PFSK-1 (cell line): ENCODE measurements around the gene TRPC6.

ENCODE experiments used
- FOXP2 ChIP-seq: optimal IDR thresholded peaks from 2 replicates; pipeline ENCODE3; 2011; ENCODE audit warnings: borderline replicate concordance, control low read depth, inconsistent platforms; ENCODE audit not compliant: insufficient read depth; ENCODE audit errors: extremely low read length, extremely low read depth
- POLR2AphosphoS5 ChIP-seq: IDR thresholded peaks from 2 replicates; pipeline ENCODE4 v1.6.1; 2012; ENCODE audit warnings: low read depth, mild to moderate bottlenecking, control low read depth, low read length, moderate library complexity
- SIN3A ChIP-seq: IDR thresholded peaks from 2 replicates; pipeline ENCODE4 v1.6.1; 2012; ENCODE audit warnings: mild to moderate bottlenecking, low read length, moderate library complexity, borderline replicate concordance; ENCODE audit not compliant: insufficient read depth
- TAF1 ChIP-seq: IDR thresholded peaks from 2 replicates; pipeline ENCODE4 v1.6.1; 2012; ENCODE audit warnings: low read length, control low read depth, borderline replicate concordance; ENCODE audit not compliant: insufficient read depth
- TF ChIP-seq, protein P1 (sequence below), 2 experiments: IDR thresholded peaks; 2 replicates each; pipeline versions ENCODE4 v1.6.1 to v1.8.0; 2011 to 2012; ENCODE audit warnings: low read depth in 2 of 2, low read length in 2 of 2, control low read depth in 1 of 2, inconsistent platforms in 1 of 2, mild to moderate bottlenecking in 1 of 2, moderate library complexity in 1 of 2; ENCODE audit not compliant: insufficient read depth in 1 of 2

TRPC6 gene

DNA sequence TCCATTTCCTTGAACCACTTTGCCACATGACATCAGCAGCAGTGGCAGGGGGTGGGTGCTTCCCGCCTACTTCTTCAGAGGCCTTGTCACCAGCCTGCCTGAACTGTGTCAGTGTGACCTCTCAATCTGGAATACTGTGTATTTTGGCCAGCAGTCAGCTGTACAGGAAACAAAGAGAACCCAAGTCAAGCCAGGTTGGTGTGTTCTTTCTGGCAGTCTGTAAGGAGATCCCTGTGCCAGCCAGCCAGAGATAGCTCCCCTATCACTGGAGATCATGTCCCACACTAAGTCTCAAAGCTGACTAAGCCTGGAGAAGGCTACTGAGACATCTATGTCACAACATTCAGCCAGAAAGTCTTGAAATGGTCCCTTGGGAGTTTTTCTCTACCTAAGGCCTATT lies 142.1 kb downstream of the TRPC6 start:
- TF ChIP-seq POLR2AphosphoS5, result no peak
- TF ChIP-seq TAF1, result no peak

DNA sequence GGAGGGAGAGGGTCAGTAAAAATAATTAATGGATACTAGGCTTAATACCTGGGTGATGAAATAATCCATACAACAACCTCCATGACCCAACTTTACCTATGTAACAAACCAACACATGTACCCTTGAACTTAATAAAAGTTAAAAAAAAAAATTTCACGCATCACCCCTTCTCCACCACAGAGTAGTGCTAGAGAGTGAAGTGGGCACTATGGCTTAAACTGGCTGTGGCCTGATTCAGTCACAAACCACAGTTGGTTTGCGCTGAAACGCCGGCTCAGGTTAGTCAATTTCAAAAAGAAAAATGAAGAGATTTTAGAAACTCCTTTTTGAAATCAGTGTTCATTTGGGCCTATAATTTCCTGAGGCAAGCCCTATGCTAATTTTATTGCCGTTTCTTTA lies 144.3 kb downstream of the TRPC6 start:
- no peak for TF ChIP-seq POLR2AphosphoS5
- TF ChIP-seq SIN3A, result no peak
- TF ChIP-seq, protein P1, sequence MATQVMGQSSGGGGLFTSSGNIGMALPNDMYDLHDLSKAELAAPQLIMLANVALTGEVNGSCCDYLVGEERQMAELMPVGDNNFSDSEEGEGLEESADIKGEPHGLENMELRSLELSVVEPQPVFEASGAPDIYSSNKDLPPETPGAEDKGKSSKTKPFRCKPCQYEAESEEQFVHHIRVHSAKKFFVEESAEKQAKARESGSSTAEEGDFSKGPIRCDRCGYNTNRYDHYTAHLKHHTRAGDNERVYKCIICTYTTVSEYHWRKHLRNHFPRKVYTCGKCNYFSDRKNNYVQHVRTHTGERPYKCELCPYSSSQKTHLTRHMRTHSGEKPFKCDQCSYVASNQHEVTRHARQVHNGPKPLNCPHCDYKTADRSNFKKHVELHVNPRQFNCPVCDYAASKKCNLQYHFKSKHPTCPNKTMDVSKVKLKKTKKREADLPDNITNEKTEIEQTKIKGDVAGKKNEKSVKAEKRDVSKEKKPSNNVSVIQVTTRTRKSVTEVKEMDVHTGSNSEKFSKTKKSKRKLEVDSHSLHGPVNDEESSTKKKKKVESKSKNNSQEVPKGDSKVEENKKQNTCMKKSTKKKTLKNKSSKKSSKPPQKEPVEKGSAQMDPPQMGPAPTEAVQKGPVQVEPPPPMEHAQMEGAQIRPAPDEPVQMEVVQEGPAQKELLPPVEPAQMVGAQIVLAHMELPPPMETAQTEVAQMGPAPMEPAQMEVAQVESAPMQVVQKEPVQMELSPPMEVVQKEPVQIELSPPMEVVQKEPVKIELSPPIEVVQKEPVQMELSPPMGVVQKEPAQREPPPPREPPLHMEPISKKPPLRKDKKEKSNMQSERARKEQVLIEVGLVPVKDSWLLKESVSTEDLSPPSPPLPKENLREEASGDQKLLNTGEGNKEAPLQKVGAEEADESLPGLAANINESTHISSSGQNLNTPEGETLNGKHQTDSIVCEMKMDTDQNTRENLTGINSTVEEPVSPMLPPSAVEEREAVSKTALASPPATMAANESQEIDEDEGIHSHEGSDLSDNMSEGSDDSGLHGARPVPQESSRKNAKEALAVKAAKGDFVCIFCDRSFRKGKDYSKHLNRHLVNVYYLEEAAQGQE (IDR thresholded peaks at IDR 0.05; ENCODE audit: insufficient read depth in 1 of 2, low read depth in 2 of 2, low read length in 2 of 2), result no peak

DNA sequence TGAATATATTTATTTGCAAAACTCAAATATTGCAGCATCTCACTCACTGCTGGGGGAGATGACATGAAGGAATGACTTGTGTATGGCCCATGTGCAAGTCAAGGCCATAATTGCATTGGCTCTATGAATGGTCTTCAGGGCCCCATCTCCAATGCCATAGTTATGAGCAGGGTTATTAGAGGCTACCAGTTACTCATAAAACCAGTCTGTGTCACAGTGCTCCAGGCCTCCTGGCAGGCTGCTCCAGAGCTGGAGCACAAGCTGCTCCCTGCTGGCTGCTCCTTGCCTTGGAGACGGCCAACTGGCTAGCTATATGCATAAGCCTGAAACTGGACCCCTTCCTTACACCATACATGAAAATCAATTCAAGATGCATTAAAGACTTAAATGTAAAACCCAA lies 145.7 kb downstream of the TRPC6 start:
- TF ChIP-seq SIN3A, result no peak
- no peak for TF ChIP-seq FOXP2
- no peak for TF ChIP-seq POLR2AphosphoS5
- TF ChIP-seq, protein P1 (IDR thresholded peaks at IDR 0.05; ENCODE audit: insufficient read depth in 1 of 2, low read depth in 2 of 2, low read length in 2 of 2), result no peak
- no peak for TF ChIP-seq TAF1

DNA sequence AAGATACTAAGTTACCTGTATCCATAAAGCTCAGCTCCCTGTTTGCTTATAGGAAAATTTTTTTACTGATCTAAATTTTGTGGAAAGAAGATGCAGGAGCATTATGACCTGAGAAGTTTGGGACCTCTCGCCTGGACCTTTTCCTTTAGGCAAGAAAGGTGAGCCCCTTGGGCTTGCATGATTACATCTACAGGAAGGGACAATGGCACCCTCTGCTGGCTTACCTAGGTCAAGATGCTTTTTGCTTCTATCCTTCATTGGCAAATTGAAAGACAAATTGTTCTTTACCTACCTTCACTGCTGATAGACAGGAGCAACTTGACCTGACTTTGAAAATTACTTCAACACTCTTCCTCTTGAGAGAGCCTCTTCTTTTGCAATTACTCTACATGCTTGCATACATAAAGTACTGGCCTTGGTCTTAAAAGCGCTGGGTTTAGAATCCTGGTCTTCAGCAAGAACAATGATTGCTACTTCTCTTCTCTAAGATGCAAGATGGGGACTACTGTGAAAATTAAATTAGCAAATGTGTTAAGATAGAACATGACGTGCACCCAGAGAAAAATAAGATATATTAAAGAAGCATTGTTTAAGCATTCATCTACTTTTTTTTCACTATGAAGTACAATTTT lies 147.2 kb downstream of the TRPC6 start:
- TF ChIP-seq, protein P1 (IDR thresholded peaks at IDR 0.05; ENCODE audit: insufficient read depth in 1 of 2, low read depth in 2 of 2, low read length in 2 of 2), result no peak
- TF ChIP-seq SIN3A (no peak), FOXP2 (no peak), POLR2AphosphoS5 (no peak), TAF1 (no peak)

DNA sequence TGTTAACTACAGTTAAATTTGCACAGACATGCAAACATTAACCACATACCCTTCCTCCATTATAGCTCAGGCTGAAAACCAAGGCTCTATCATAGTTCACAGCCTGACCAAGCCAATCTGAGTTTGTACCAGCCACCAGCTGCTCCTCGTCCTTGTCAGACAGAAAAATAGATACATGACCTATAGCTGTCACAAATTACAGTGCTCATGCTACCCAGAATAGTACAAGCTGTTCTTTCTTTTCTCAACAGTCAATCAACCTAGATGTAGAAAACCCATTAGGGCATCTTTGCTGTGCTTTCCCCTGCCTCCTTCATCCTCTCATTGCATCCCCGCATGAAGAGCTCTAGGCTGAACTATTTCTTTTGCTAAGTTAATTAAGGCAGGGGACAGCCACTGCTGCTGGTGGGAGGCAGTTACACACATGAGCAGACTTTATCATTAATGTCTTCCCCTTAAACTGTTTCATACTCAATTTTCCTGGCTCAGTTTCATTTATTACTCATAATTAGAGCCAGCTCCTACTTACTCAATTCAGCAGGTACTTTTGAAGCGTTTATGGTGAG lies 148.3 kb downstream of the TRPC6 start:
- TF ChIP-seq FOXP2 (no peak), SIN3A (no peak), TAF1 (no peak), POLR2AphosphoS5 (no peak)
- TF ChIP-seq, protein P1 (IDR thresholded peaks at IDR 0.05; ENCODE audit: insufficient read depth in 1 of 2, low read depth in 2 of 2, low read length in 2 of 2), result no peak
